Activated CD4-positive, alpha-beta T cell treated with anti-CD3 and anti-CD28 coated beads for 24 hours (primary cell): ENCODE data around the gene ARMH4.
A peak's percentile ranks its signal among the peaks of the same experiment; 100 is the strongest.
"Not testable (repeated sequence)": the region's sequence is repeated elsewhere in the genome, so short reads cannot be mapped to it uniquely, and the experiment has no call there.

Source experiments
- DNase-seq, 2 donors: peaks; one replicate each; pipeline ENCODE4 v3.0.0-alpha.2; 2020; ENCODE audit warnings: low read depth in 2 of 2

The ARMH4 gene

GRCh38 chr14:58143106-58143505 lies 8.9 kb downstream of the ARMH4 start:
- DNase-seq = no peak

- DNase-seq = no peak
Measured at GRCh38 chr14:58141893-58142292, 10.1 kb downstream of the ARMH4 start.

GRCh38 chr14:58138714-58139482 lies 13.1 kb downstream of the ARMH4 start:
- no peak for DNase-seq

- no peak for DNase-seq
Measured at GRCh38 chr14:58138031-58138713, 13.8 kb downstream of the ARMH4 start.

- DNase-seq = no peak
Measured at GRCh38 chr14:58133739-58134138, 18.3 kb downstream of the ARMH4 start.

GRCh38 chr14:58131386-58131785 lies 20.6 kb downstream of the ARMH4 start:
- no peak for DNase-seq

GRCh38 chr14:58130116-58130782 lies 21.8 kb downstream of the ARMH4 start:
- no peak for DNase-seq

GRCh38 chr14:58129208-58129607 lies 22.8 kb downstream of the ARMH4 start:
- DNase-seq = no peak

GRCh38 chr14:58128416-58128815 lies 23.6 kb downstream of the ARMH4 start:
- no peak for DNase-seq

GRCh38 chr14:58122546-58122945 lies 29.5 kb downstream of the ARMH4 start:
- DNase-seq = not testable (repeated sequence)

GRCh38 chr14:58121530-58122186 lies 30.4 kb downstream of the ARMH4 start:
- DNase-seq = no peak

GRCh38 chr14:58119381-58119780 lies 32.6 kb downstream of the ARMH4 start:
- no peak for DNase-seq

- no peak for DNase-seq
Measured at GRCh38 chr14:58118097-58118815, 33.8 kb downstream of the ARMH4 start.

- no peak for DNase-seq
Measured at GRCh38 chr14:58109744-58110143, 42.3 kb downstream of the ARMH4 start.

- DNase-seq = no peak
Measured at GRCh38 chr14:58108717-58109116, 43.3 kb downstream of the ARMH4 start.

- DNase-seq = peak in 1 of 2 donors; percentile 8
Measured at GRCh38 chr14:58107947-58108552, 44.0 kb downstream of the ARMH4 start.

GRCh38 chr14:58107041-58107440 lies 45.0 kb downstream of the ARMH4 start:
- DNase-seq = no peak

GRCh38 chr14:58106446-58106845 lies 45.6 kb downstream of the ARMH4 start:
- no peak for DNase-seq

- DNase-seq = no peak
Measured at GRCh38 chr14:58104808-58105207, 47.2 kb downstream of the ARMH4 start.

- no peak for DNase-seq
Measured at GRCh38 chr14:58100735-58101368, 51.2 kb downstream of the ARMH4 start.

GRCh38 chr14:58099682-58100081 lies 52.3 kb downstream of the ARMH4 start:
- no peak for DNase-seq
